ENCODE results near the gene XG.
A peak's percentile ranks its signal among the peaks of the same experiment; 100 is the strongest.

XG gene

DNA sequence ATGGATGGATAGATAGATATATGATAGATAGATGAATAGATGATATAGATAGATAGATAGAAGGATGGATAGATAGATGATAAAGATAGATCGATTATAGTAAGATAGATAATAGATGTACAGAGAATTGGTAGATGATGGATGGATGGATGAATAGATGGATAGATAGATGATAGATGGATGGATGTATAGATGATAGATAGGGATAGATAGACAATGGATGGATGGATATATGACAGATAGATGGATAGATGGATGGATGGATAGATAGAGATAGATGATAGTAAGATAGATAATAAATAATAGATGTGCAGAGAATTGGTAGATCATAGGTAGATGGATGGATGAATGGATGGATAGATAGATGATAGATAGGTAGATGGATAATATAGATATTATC is 89.1 kb downstream of the XG start:
- Mint-ChIP-seq H3K9me3 (peaks cover 62% of the 10 kb centered on the region), H3K36me3 (ENCODE audit: low read depth) (peaks cover 82% of the 10 kb centered on the region), H3K4me1 (peaks cover 4% of the 10 kb centered on the region), H3K4me3 (no peak overlapping the region), H3K27ac (no peak overlapping the region), H3K27me3 (ENCODE audit: low read depth, poor library complexity) (peaks cover 3% of the 10 kb centered on the region)
- DNase-seq, result no peak
- TF ChIP-seq, protein P1, sequence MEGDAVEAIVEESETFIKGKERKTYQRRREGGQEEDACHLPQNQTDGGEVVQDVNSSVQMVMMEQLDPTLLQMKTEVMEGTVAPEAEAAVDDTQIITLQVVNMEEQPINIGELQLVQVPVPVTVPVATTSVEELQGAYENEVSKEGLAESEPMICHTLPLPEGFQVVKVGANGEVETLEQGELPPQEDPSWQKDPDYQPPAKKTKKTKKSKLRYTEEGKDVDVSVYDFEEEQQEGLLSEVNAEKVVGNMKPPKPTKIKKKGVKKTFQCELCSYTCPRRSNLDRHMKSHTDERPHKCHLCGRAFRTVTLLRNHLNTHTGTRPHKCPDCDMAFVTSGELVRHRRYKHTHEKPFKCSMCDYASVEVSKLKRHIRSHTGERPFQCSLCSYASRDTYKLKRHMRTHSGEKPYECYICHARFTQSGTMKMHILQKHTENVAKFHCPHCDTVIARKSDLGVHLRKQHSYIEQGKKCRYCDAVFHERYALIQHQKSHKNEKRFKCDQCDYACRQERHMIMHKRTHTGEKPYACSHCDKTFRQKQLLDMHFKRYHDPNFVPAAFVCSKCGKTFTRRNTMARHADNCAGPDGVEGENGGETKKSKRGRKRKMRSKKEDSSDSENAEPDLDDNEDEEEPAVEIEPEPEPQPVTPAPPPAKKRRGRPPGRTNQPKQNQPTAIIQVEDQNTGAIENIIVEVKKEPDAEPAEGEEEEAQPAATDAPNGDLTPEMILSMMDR (IDR thresholded peaks at IDR 0.05), result no peak

DNA sequence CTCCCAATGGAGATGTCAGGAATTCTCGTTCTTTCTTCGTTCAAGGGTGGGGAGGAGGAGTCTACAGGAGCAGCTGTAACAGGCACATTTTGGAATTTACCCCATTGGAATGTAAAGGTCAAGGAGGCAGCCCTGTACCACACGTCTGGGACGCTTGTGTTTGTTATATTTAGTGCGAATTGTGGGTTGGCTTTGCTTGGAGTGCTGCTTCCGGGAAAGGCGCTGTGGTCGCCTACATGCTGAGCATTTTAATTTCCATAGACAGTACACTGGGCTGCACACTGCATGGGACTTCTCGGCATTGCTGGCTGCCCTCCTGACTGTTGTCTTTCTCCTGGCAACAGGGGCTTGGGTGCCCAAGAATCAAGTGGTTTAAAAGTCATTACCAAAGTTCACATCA is 89.7 kb downstream of the XG start:
- no peak overlapping the region for H3K4me3 Mint-ChIP-seq
- H3K27me3 Mint-ChIP-seq (ENCODE audit: low read depth, poor library complexity), result peaks cover 3% of the 10 kb centered on the region
- no peak overlapping the region for H3K27ac Mint-ChIP-seq
- DNase-seq, result no peak
- peaks cover 4% of the 10 kb centered on the region for H3K4me1 Mint-ChIP-seq
- peaks cover 77% of the 10 kb centered on the region for H3K36me3 Mint-ChIP-seq (ENCODE audit: low read depth)
- peaks cover 57% of the 10 kb centered on the region for H3K9me3 Mint-ChIP-seq
- TF ChIP-seq, protein P1 (IDR thresholded peaks at IDR 0.05), result no peak

DNA sequence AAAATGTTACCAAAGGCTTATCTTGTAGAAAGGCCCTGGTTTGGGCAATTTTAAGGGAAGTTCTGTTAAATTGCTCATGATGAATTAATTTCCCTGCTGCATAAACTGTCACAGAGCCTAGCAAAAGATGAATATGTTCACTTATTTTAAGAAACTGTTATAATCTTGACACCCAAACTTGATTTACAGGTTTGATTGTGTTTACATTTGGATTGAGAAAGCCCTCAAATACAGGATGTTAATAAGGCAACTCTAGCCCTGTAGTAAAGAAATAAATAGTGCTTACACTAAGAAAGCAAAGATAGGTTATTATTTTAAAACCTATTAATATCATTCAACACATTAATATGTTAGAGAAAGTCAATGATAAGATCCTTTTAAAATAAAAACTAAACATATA is 95.2 kb downstream of the XG start:
- peaks cover 27% of the 10 kb centered on the region for H3K4me1 Mint-ChIP-seq

DNA sequence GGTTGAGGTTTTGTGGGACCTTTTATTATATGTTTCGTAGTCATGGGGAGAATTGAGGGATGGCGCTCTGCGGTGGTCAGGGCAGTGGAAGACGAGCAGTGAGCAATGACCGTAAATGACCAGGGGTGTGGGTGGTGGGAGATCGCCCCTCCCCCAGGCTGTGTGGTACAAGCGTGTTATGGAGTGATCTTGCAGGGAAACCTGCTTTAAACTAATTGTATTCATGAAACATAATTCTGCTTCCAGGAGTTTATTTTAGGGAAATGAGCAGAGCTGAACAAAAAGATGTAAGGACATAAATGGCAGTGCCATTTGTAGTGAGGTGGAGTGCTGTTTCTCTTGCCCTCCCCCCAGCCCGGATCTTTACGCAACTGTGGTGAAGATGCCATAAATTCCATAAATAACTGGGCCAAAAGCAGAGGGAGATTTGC is 97.0 kb downstream of the XG start:
- H3K27me3 Mint-ChIP-seq (ENCODE audit: low read depth, poor library complexity), result no peaks in the 10 kb centered on the region
- TF ChIP-seq, protein P1 (IDR thresholded peaks at IDR 0.05), result no peak
- H3K36me3 Mint-ChIP-seq (ENCODE audit: low read depth), result peaks cover 35% of the 10 kb centered on the region
- peak; percentile 21 for DNase-seq
- H3K9me3 Mint-ChIP-seq, result peaks cover 3% of the 10 kb centered on the region
- H3K4me1 Mint-ChIP-seq, result peaks cover 27% of the 10 kb centered on the region
- peak overlapping the region; percentile 81 for H3K27ac Mint-ChIP-seq
- peak overlapping the region; percentile 28 for H3K4me3 Mint-ChIP-seq

More for the DNA sequence above, 95.2 kb downstream of the XG start:
- TF ChIP-seq, protein P1 (IDR thresholded peaks at IDR 0.05), result no peak
- no peak overlapping the region for H3K4me3 Mint-ChIP-seq
- H3K27me3 Mint-ChIP-seq (ENCODE audit: low read depth, poor library complexity), result no peaks in the 10 kb centered on the region
- peaks cover 9% of the 10 kb centered on the region for H3K9me3 Mint-ChIP-seq
- no peak for DNase-seq
- H3K27ac Mint-ChIP-seq, result no peak overlapping the region
- peaks cover 44% of the 10 kb centered on the region for H3K36me3 Mint-ChIP-seq (ENCODE audit: low read depth)

DNA sequence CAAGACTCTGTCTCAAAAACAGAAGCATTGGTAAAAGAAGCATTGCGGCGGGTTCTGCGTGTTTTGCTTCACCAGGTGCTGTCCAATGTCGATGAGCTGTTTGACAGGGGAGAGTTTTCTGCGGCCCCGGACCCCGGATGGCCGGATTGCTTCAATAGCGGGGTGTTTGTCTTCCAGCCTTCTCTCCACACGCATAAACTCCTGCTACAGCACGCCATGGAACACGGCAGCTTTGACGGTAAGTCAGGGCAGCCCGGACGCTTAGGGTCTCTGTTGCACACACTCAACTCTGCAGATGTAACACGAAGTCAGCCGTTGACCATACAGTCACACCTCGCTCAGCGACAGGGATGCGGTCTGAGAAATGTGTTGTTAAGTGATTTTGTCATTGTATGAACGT is 103.1 kb downstream of the XG start:
- H3K27ac Mint-ChIP-seq, result no peak overlapping the region
- TF ChIP-seq, protein P1 (IDR thresholded peaks at IDR 0.05), result no peak
- peaks cover 4% of the 10 kb centered on the region for H3K4me1 Mint-ChIP-seq
- no peak for DNase-seq
- no peaks in the 10 kb centered on the region for H3K27me3 Mint-ChIP-seq (ENCODE audit: low read depth, poor library complexity)
- peaks cover 70% of the 10 kb centered on the region for H3K36me3 Mint-ChIP-seq (ENCODE audit: low read depth)
- H3K4me3 Mint-ChIP-seq, result no peak overlapping the region
- no peaks in the 10 kb centered on the region for H3K9me3 Mint-ChIP-seq

DNA sequence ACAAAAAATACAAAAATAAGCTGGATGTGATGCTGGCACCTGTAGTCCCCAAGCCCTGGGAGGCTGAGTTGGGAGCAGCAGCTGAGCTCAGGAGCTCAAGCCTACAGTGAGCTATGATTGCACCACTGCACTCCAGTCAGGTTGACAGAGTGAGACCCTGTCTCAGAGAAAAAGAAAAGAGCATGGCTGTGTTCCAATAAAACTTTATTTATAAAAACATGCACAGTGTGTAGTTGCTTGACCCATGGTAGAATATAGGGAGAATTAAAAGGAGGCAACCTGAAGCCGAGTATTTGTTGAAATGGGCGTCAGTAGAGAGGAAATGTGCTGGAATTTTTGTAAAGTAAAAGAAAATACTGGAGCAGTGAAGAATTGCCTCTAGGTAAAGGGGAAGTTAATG is 103.9 kb downstream of the XG start:
- H3K36me3 Mint-ChIP-seq (ENCODE audit: low read depth), result peaks cover 67% of the 10 kb centered on the region
- no peaks in the 10 kb centered on the region for H3K9me3 Mint-ChIP-seq
- H3K27me3 Mint-ChIP-seq (ENCODE audit: low read depth, poor library complexity), result no peaks in the 10 kb centered on the region
- no peak for DNase-seq
- TF ChIP-seq, protein P1 (IDR thresholded peaks at IDR 0.05), result no peak
- no peak overlapping the region for H3K4me3 Mint-ChIP-seq
- H3K4me1 Mint-ChIP-seq, result no peaks in the 10 kb centered on the region
- H3K27ac Mint-ChIP-seq, result no peak overlapping the region
